ENCODE results near the gene SULT6B1.

SULT6B1 gene

DNA sequence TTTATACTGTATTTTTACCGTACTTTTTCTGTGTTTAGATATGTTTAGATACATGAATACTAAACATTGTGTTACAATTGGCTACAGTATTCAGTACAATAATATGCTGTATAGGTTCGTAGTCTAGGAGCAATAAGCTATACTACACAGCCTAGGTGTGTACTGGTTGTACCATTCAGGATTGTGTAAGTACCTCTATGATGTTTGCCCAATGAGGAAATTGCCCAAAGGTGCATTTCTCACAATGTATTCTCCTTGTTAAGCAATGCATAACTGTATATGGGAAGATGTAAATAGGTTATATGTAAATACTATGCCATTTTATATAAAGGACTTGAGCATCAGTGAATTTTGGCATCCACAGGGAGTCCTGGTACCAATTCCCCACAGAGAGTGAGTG is 42.4 kb downstream of the SULT6B1 start:
- DNase-seq: no peak

DNA sequence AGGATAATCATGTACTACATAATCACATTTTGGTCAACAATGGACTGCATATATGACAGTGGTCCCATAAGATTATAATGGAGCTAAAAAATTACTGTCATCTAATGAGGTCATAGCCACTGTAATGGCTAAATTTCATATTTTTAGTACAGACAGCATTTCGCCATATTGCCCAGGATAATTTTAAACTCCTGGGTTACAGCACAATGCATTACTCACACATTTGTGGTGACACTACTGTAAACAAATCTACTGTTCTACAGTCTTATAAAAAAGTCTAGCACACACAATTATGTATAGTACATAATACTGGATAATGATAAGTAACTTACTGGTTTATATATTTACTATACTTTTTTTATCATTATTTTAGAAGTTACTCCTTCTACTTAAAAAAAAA is 44.5 kb downstream of the SULT6B1 start:
- no peak for DNase-seq

DNA sequence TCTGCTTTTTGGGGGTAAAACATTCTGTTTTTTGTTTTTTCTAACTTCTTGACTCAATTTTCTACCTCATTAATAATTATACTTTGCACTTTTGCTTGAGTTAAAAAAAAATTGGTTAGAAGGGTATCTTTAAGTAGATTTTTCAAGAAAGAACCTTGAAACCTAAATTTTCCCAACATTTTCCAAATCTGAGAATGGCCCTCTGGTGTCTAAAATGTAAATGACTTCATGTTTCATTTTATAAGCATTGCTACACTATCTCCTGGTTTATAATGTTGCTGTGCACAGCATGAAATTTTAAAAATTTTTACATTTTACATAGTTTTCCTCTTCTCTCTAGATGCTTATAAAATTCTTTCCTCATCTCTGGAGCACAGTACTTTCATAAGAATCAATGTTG is 45.9 kb downstream of the SULT6B1 start:
- DNase-seq: no peak

GRCh38 chr2:37132914-37133313 is 55.6 kb downstream of the SULT6B1 start:
- no peak for DNase-seq

DNA sequence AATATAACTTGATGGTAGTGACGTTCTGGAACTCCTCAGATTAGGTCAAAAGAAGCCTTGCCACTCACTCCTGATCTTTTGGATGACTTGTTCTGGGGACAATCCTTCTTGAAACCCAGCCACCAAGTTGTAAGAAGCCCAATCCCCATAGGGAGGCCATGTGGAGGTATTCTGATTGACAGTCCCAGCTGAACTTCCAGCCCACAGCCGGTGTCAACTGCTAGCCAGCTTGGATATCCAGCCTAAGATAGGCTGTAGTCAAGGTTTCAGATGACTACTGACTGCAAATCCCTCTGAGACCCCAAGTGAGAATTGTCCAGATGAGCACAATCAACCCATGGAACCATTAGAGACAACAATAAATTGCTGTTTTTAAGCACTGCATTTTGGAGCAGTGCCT is 63.1 kb downstream of the SULT6B1 start:
- DNase-seq: no peak

GRCh38 chr2:37119157-37119556 is 69.3 kb downstream of the SULT6B1 start:
- DNase-seq: no peak

All from hippocampal formation (tissue), 2 donors.